Keratinocyte (primary cell): Measurements from ENCODE around the gene ATL1. TPM values are rescaled to one million over a fixed set of nuclear protein-coding genes. Genes with fewer than 3 reads are reported as not detected.

Source experiments
- DNase-seq: peaks from one replicate; pipeline ENCODE4 v3.0.0-alpha.2; 2011; ENCODE audit warnings: low read depth, missing footprints, low spot score
- FAIRE-seq: peaks from 2 replicates; lab custom pipeline; 2011; peaks lifted over from hg19 to GRCh38; lab: Jason Lieb, UNC
- H2AFZ ChIP-seq: 2 replicates; pipeline ENCODE4 v1.6.0; 2012; ENCODE audit warnings: low read length, control low read depth, inconsistent platforms; ENCODE audit not compliant: control insufficient read depth
- H3K27ac ChIP-seq: 2 replicates; pipeline ENCODE4 v1.5.1; 2011; ENCODE audit warnings: low read length; ENCODE audit not compliant: control insufficient read depth, insufficient read depth
- H3K27me3 ChIP-seq: 3 replicates; pipeline ENCODE4 v1.6.0; 2011; ENCODE audit warnings: low read length; ENCODE audit not compliant: control insufficient read depth, insufficient read depth; ENCODE audit errors: extremely low read depth
- H3K36me3 ChIP-seq, 2 experiments: 2 replicates in 1 of 2; 3 replicates in 1 of 2; pipeline ENCODE4 v1.5.1; 2011; ENCODE audit warnings: low read length in 2 of 2, mild to moderate bottlenecking in 1 of 2; ENCODE audit not compliant: control insufficient read depth in 2 of 2, insufficient read depth in 2 of 2; ENCODE audit errors: extremely low read depth in 1 of 2
- H3K4me1 ChIP-seq: 3 replicates; pipeline ENCODE4 v1.5.1; 2011; ENCODE audit warnings: low read length; ENCODE audit not compliant: control insufficient read depth, insufficient read depth; ENCODE audit errors: extremely low read depth
- H3K4me2 ChIP-seq: 3 replicates; pipeline ENCODE4 v1.6.0; 2011; ENCODE audit warnings: low read depth, low read length; ENCODE audit not compliant: control insufficient read depth, insufficient read depth; ENCODE audit errors: extremely low read depth
- H3K4me3 ChIP-seq, 3 experiments: fragments of 200-600 bp in 1 of 3; sonication (generic) in 1 of 3; 2 replicates in 2 of 3; 3 replicates in 1 of 3; pipeline ENCODE4 v1.5.1; 2011 to 2016; ENCODE audit warnings: low read length in 3 of 3, mild to moderate bottlenecking in 3 of 3, control low read depth in 2 of 3, inconsistent platforms in 1 of 3, low read depth in 1 of 3, mixed read lengths in 1 of 3, mixed run types in 1 of 3, moderate library complexity in 1 of 3; ENCODE audit not compliant: control insufficient read depth in 2 of 3, insufficient read depth in 2 of 3; ENCODE audit errors: extremely low read depth in 1 of 3
- H3K79me2 ChIP-seq: 2 replicates; pipeline ENCODE4 v1.6.0; 2012; ENCODE audit warnings: low read length; ENCODE audit not compliant: control insufficient read depth, insufficient read depth
- H3K9ac ChIP-seq: 3 replicates; pipeline ENCODE4 v1.6.0; 2011; ENCODE audit warnings: low read length; ENCODE audit not compliant: control insufficient read depth, insufficient read depth; ENCODE audit errors: extremely low read depth
- H3K9me1 ChIP-seq: 3 replicates; pipeline ENCODE4 v1.6.0; 2011; ENCODE audit warnings: low read length; ENCODE audit not compliant: control insufficient read depth, insufficient read depth; ENCODE audit errors: extremely low read depth
- H3K9me3 ChIP-seq: 2 replicates; pipeline ENCODE4 v1.5.1; 2012; ENCODE audit warnings: low read depth, low read length; ENCODE audit not compliant: control insufficient read depth
- H4K20me1 ChIP-seq: 3 replicates; pipeline ENCODE4 v1.6.0; 2011; ENCODE audit warnings: low read length; ENCODE audit not compliant: control insufficient read depth, insufficient read depth; ENCODE audit errors: extremely low read depth
- EZH2 ChIP-seq: IDR thresholded peaks from one replicate; pipeline ENCODE4 v1.6.1; 2012; ENCODE audit warnings: inconsistent platforms, mild to moderate bottlenecking, low read length, moderate library complexity
- dilution Hi-C: fragments of 300-500 bp; cut with MboI; formaldehyde crosslinking; loops from one replicate; pipeline ENCODE4 v1.7.0; 2020; ENCODE audit warnings: low sequenced_read_pairs; ENCODE audit not compliant: extremely low pct_ligation_motif_present
- polyA plus RNA-seq, 5 experiments: library from polyadenylated mRNA; depleted of rRNA in 3 of 5; stranded (reverse) in 3 of 5; stranded (forward) in 1 of 5; unstranded in 1 of 5; fragments of >200 nt; gene quantifications; 1 replicate in 1 of 5; 2 replicates in 3 of 5; 3 replicates in 1 of 5; pipeline versions ENCODE4 v1.2.1 to v1.2.3, GENCODE V29; 2011 to 2012; ENCODE audit warnings: missing spikeins in 2 of 5, low read depth in 1 of 5, low replicate concordance in 1 of 5
- TF ChIP-seq, protein P1 (sequence below), 3 experiments: IDR thresholded peaks in 1 of 3; conservative IDR thresholded peaks in 1 of 3; optimal IDR thresholded peaks in 1 of 3; 2 replicates in 2 of 3; 3 replicates in 1 of 3; pipeline versions ENCODE3 to v1.5.1; 2011; ENCODE audit warnings: low read length in 3 of 3, mild to moderate bottlenecking in 3 of 3, moderate library complexity in 2 of 3, control low read depth in 1 of 3, inconsistent platforms in 1 of 3; ENCODE audit not compliant: insufficient read depth in 2 of 3; ENCODE audit errors: extremely low read depth in 1 of 3

Gene ATL1
- polyA plus RNA-seq, 1 donor (not counting 4 experiments of a cell fraction or from before 2014, with no cell fraction given) = 3.6 TPM

DNA sequence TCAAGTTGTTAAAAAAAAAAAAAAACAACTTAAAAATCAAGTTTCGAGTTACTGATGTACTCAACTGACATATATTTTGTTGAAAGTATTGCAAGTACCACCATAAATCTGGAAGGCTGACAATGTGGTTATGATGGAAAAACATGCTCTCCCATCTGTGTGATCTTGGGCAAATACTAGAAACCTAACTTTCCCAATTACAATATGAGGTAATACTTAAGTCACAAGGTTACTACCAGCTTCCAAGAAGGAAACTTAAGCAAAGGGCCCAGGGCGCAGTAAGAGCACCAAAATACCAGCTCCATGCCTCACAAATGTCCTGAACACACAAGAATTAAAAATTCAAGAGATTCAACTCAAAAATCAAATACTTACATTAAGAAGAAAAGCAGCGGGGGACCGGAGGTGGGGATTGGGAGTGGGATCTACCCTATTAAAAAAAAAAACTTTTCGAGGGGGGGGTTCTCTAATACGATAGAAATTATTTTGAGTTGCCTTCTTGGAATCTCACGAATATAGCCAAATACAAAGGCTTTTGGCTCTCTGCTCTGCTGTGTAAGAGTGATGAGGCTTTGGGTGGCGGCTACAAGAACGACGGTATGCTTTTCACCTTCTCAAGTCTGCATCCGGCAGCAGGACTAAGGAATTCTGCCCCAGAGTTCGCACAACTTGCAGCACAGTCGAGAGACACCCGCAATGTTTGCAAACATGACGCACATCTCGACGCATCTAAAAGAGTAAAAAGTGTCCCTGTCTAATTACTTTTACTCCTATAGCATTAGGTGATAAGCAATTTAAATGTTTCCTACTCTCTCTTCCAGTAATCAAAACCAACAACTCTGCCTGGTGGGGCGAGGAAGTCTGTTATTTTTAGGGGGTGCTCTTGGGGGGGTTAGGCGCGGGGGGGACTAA, 107.1 kb downstream of the ATL1 start:
- peak overlapping the region; percentile 90 for H3K4me2 ChIP-seq
- no peak for FAIRE-seq
- peaks cover 24% of the 10 kb centered on the region for H3K4me1 ChIP-seq
- H3K9me3 ChIP-seq = no peaks in the 10 kb centered on the region
- H3K79me2 ChIP-seq = peaks cover 53% of the 10 kb centered on the region
- H3K4me3 ChIP-seq = peak overlapping the region; percentile 85 to 96 (median 90)
- no peaks in the 10 kb centered on the region for H3K27me3 ChIP-seq
- peak overlapping the region; percentile 92 for H3K9ac ChIP-seq
- dilution Hi-C loops = no loop called here
- peaks cover 3% of the 10 kb centered on the region for H4K20me1 ChIP-seq
- TF ChIP-seq EZH2 = no peak
- peak overlapping the region; percentile 51 for H2AFZ ChIP-seq
- DNase-seq = no peak
- peaks cover 2 to 5% of the 10 kb centered on the region in 2 experiments for H3K36me3 ChIP-seq
- H3K9me1 ChIP-seq = peaks cover 3% of the 10 kb centered on the region
- H3K27ac ChIP-seq = peak overlapping the region; percentile 90

- dilution Hi-C loops = no loop called here
- DNase-seq (no peak), FAIRE-seq (no peak)
- Histone ChIP-seq H3K27me3 (no peaks in the 10 kb centered on the region), H3K36me3 (peaks cover 2 to 5% of the 10 kb centered on the region in 2 experiments), H3K9me1 (peaks cover 3% of the 10 kb centered on the region), H3K4me3 (peak overlapping the region; percentile 85 to 96 (median 90)), H2AFZ (peak overlapping the region; percentile 51), H3K9ac (peak overlapping the region; percentile 92), H3K4me2 (peak overlapping the region; percentile 90), H3K9me3 (no peaks in the 10 kb centered on the region), H3K4me1 (peaks cover 24% of the 10 kb centered on the region), H3K79me2 (peaks cover 49% of the 10 kb centered on the region), H4K20me1 (peaks cover 3% of the 10 kb centered on the region), H3K27ac (peak overlapping the region; percentile 90)
- TF ChIP-seq, protein P1, sequence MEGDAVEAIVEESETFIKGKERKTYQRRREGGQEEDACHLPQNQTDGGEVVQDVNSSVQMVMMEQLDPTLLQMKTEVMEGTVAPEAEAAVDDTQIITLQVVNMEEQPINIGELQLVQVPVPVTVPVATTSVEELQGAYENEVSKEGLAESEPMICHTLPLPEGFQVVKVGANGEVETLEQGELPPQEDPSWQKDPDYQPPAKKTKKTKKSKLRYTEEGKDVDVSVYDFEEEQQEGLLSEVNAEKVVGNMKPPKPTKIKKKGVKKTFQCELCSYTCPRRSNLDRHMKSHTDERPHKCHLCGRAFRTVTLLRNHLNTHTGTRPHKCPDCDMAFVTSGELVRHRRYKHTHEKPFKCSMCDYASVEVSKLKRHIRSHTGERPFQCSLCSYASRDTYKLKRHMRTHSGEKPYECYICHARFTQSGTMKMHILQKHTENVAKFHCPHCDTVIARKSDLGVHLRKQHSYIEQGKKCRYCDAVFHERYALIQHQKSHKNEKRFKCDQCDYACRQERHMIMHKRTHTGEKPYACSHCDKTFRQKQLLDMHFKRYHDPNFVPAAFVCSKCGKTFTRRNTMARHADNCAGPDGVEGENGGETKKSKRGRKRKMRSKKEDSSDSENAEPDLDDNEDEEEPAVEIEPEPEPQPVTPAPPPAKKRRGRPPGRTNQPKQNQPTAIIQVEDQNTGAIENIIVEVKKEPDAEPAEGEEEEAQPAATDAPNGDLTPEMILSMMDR (optimal IDR thresholded peaks at IDR 0.05 in 1 of 3, IDR thresholded peaks at IDR 0.05 in 1 of 3, conservative IDR thresholded peaks at IDR 0.05 in 1 of 3; ENCODE audit: extremely low read depth in 1 of 3, insufficient read depth in 2 of 3, low read length in 3 of 3) = peak in 1 of 3 experiments; percentile 1
- TF ChIP-seq EZH2 = no peak
Measured at GRCh38 chr14:50667684-50667995, 107.7 kb downstream of the ATL1 start.
